Parathyroid adenoma (tissue), 2 donors: ENCODE results near the gene TRAFD1.

Experiments used
- H2AFZ ChIP-seq: fragments of 300-600 bp; sonication (generic); one replicate; pipeline ENCODE4 v1.7.0; 2017; ENCODE audit warnings: antibody characterized with exemption, mild to moderate bottlenecking
- H3K27ac ChIP-seq: fragments of 300-600 bp; sonication (generic); one replicate; pipeline ENCODE4 v1.7.0; 2017
- H3K27me3 ChIP-seq: fragments of 300-600 bp; sonication (generic); one replicate; pipeline ENCODE4 v1.7.0; 2017; ENCODE audit warnings: low read length; ENCODE audit not compliant: control insufficient read depth, insufficient read depth
- H3K36me3 ChIP-seq: fragments of 300-600 bp; sonication (generic); one replicate; pipeline ENCODE4 v1.7.0; 2017; ENCODE audit warnings: low read length; ENCODE audit not compliant: control insufficient read depth, insufficient read depth
- H3K4me1 ChIP-seq: fragments of 300-600 bp; sonication (generic); one replicate; pipeline ENCODE4 v1.7.0; 2017; ENCODE audit warnings: control low read depth
- H3K4me2 ChIP-seq: fragments of 300-600 bp; sonication (generic); one replicate; pipeline ENCODE4 v1.7.0; 2017; ENCODE audit warnings: low read length
- H3K4me3 ChIP-seq: fragments of 300-600 bp; sonication (generic); one replicate; pipeline ENCODE4 v1.7.0; 2017; ENCODE audit warnings: low read depth, low read length
- H3K79me2 ChIP-seq: fragments of 300-600 bp; sonication (generic); one replicate; pipeline ENCODE4 v1.7.0; 2017; ENCODE audit warnings: control low read depth
- H3K9ac ChIP-seq: fragments of 300-600 bp; sonication (generic); one replicate; pipeline ENCODE4 v1.7.0; 2017; ENCODE audit warnings: mild to moderate bottlenecking
- H3K9me3 ChIP-seq: fragments of 300-600 bp; sonication (generic); one replicate; pipeline ENCODE4 v1.7.0; 2017; ENCODE audit warnings: low read length; ENCODE audit not compliant: control insufficient read depth
- TF ChIP-seq, protein P1 (sequence below): fragments of 300-600 bp; sonication (generic); IDR thresholded peaks from one replicate; pipeline ENCODE4 v1.7.0; 2017; ENCODE audit warnings: antibody characterized with exemption, mild to moderate bottlenecking
- donor health status: primary hyperparathyroidism.

TRAFD1 gene, protein sequence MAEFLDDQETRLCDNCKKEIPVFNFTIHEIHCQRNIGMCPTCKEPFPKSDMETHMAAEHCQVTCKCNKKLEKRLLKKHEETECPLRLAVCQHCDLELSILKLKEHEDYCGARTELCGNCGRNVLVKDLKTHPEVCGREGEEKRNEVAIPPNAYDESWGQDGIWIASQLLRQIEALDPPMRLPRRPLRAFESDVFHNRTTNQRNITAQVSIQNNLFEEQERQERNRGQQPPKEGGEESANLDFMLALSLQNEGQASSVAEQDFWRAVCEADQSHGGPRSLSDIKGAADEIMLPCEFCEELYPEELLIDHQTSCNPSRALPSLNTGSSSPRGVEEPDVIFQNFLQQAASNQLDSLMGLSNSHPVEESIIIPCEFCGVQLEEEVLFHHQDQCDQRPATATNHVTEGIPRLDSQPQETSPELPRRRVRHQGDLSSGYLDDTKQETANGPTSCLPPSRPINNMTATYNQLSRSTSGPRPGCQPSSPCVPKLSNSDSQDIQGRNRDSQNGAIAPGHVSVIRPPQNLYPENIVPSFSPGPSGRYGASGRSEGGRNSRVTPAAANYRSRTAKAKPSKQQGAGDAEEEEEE

DNA sequence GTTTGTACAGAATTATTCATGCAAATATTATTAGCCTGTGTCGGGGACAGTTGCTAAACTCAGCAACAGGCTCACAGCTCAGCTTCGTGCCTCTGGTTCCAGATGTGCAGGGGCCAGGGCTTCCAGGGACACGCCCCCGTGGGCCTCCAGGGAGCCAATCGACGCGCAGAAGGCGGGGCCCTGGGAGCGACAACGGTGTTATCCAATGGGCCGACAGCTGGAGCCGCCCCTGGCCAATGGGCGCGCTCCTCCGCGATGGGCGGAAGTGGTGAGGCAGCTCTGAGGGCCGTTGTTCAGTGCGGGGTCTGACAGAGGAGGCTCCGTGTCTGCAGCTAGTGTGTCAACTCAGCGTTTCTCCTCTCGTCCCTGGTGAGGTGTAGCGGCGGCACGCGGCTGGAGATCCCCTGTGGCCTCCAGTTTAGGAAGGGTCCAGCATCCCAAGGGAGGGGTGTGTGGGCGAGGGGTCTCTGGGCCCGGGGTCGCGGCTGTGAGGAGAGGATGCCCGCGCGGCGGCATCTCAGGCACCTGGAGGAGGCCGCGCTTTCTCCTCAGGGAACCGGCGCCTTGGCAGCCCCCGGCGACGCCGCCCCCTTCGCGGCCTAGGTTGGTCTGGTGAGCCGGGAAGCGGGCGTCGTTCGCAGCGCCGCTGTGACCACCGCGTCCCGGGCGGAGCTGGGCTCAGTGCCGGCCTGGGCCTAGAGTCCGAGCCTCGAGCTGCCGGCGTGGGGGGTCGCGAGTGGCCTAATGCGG, at the start of gene TRAFD1:
Gene TRAFD1 (plus strand): TSS at position 311 of the 750 bp plus-strand sequence. CDS start 4,963 bp downstream, outside the sequence.
- Histone ChIP-seq H3K27me3 (no peaks in the 10 kb centered on the region), H3K79me2 (peaks cover 29% of the 10 kb centered on the region), H3K4me1 (peaks cover 7% of the 10 kb centered on the region), H3K9ac (peak within 1 kb of the TSS; percentile 73), H3K27ac (peak within 1 kb of the TSS; percentile 67), H3K4me3 (peak within 1 kb of the TSS; percentile 75), H3K9me3 (no peaks in the 10 kb centered on the region), H3K36me3 (no peaks in the 10 kb centered on the region), H2AFZ (peak within 1 kb of the TSS; percentile 94), H3K4me2 (peak within 1 kb of the TSS; percentile 65)
- TF ChIP-seq, protein P1, sequence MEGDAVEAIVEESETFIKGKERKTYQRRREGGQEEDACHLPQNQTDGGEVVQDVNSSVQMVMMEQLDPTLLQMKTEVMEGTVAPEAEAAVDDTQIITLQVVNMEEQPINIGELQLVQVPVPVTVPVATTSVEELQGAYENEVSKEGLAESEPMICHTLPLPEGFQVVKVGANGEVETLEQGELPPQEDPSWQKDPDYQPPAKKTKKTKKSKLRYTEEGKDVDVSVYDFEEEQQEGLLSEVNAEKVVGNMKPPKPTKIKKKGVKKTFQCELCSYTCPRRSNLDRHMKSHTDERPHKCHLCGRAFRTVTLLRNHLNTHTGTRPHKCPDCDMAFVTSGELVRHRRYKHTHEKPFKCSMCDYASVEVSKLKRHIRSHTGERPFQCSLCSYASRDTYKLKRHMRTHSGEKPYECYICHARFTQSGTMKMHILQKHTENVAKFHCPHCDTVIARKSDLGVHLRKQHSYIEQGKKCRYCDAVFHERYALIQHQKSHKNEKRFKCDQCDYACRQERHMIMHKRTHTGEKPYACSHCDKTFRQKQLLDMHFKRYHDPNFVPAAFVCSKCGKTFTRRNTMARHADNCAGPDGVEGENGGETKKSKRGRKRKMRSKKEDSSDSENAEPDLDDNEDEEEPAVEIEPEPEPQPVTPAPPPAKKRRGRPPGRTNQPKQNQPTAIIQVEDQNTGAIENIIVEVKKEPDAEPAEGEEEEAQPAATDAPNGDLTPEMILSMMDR = no peak

DNA sequence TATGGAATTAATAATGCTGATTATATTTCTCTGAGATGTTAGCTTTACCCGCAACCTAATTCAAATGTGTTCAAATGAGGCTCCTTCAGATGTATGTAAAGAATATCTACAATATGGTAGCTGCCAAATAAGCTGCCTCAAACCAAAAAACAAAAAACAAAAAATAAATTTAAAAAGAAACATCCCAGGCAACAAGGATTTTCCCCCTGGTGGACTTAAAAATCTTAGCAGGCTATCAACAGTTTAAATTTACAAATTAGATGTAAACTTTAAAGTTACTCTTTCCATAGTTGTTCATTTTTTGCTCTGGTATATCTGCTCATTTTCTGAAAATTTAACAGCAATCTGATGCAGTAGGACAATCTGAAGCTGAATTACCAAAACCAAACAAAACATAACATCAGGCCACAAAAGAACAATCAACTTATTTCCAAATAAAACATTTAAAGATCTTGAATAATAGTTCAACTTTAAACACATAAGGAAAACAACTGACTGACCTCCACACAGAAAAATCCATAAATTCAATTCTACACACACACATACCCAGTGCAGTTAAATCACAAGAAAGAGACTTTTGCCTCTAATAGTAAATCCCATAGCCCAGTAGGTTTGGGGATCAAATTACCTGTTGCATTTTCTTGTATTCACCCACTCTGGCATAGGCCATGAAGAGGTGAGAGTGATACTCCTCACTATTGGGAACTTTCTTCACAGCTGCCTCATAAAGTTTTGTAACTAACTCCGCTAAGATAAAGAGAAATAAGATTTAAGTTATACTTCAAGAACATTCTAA, 38.1 kb upstream of the TRAFD1 start:
- no peaks in the 10 kb centered on the region for H3K4me1 ChIP-seq
- no peak overlapping the region for H3K4me2 ChIP-seq
- no peak overlapping the region for H3K27ac ChIP-seq
- H3K27me3 ChIP-seq = no peaks in the 10 kb centered on the region
- no peak overlapping the region for H3K9ac ChIP-seq
- no peak overlapping the region for H3K4me3 ChIP-seq
- H2AFZ ChIP-seq = no peak overlapping the region
- TF ChIP-seq, protein P1 = no peak
- no peaks in the 10 kb centered on the region for H3K9me3 ChIP-seq
- peaks cover 15% of the 10 kb centered on the region for H3K79me2 ChIP-seq
- H3K36me3 ChIP-seq = no peaks in the 10 kb centered on the region

DNA sequence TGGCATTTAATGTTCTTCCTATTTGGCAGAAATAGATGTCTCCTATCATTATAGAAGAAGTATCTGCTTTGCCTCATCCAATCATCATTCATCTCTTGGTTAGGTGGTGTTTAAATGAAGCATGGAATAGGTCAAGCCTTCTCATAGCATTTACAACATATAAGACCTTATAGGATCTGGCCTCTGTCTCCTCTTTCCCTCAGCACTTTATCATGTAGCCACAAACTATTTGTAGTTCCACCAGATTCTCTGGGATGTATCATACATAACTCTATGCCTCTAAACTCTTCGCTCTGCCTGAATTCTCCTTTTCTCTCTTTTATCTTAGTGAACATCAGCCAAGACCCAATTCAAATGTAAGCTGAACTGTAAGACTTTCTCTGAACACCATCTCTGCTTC, 37.5 kb upstream of the TRAFD1 start:
- Histone ChIP-seq H2AFZ (no peak overlapping the region), H3K4me3 (no peak overlapping the region), H3K36me3 (no peaks in the 10 kb centered on the region), H3K9ac (no peak overlapping the region), H3K27me3 (no peaks in the 10 kb centered on the region), H3K4me1 (no peaks in the 10 kb centered on the region), H3K9me3 (no peaks in the 10 kb centered on the region), H3K79me2 (peaks cover 15% of the 10 kb centered on the region), H3K4me2 (no peak overlapping the region), H3K27ac (no peak overlapping the region)
- TF ChIP-seq, protein P1 = no peak

DNA sequence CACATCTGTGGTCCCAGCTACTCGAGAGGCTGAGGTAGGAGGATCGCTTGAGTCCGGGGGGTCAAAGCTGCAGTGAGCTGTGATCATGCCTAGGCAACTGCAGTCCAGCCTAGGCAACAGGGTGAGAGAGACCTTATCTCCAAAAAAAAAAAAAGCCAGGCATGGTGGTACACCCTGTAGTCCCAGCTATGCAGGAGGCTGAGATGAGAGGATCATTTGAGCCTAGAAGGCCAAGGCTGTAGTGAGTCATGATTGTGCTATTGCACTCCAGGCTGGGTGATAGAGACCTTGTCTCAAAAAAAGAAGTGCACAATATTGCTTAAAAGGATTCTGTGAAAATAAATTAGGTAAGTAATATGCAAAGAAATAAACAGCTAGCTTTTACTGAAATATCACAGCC, 33.8 kb upstream of the TRAFD1 start:
- H3K9ac ChIP-seq = no peak overlapping the region
- peaks cover 10% of the 10 kb centered on the region for H3K79me2 ChIP-seq
- H3K27me3 ChIP-seq = no peaks in the 10 kb centered on the region
- no peak overlapping the region for H2AFZ ChIP-seq
- H3K4me1 ChIP-seq = no peaks in the 10 kb centered on the region
- no peak overlapping the region for H3K4me3 ChIP-seq
- H3K4me2 ChIP-seq = no peak overlapping the region
- no peaks in the 10 kb centered on the region for H3K9me3 ChIP-seq
- TF ChIP-seq, protein P1 = no peak
- H3K36me3 ChIP-seq = no peaks in the 10 kb centered on the region
- H3K27ac ChIP-seq = no peak overlapping the region
